A549 (cell line): Measurements from ENCODE around the gene ODAM. TPM values are rescaled to one million over a fixed set of nuclear protein-coding genes. Genes with fewer than 3 reads are reported as not detected.

Experiments
- ATAC-seq, 2 experiments: fragments of 200-7000 bp in 1 of 2; fragments of >200 bp in 1 of 2; cut with Nextera tagmentation in 1 of 2; cut with Tn5 transposase in 1 of 2; 3 replicates each; pipeline versions ENCODE4 v1.8.0 to v1.9.1; 2018 to 2020; ENCODE audit warnings: mild to moderate bottlenecking in 1 of 2, moderate library complexity in 1 of 2
- CTCF ChIA-PET: fragments of 300-600 bp; sonication (Branson Sonifier 250); formaldehyde crosslinking; extraction: SDS; loops from one replicate; lab custom pipeline; 2021; ENCODE audit warnings: antibody characterized with exemption, inconsistent platforms; lab: Yijun Ruan, JAX
- POLR2A ChIA-PET: fragments of 350-600 bp; formaldehyde crosslinking; extraction: SDS; loops from one replicate; lab custom pipeline; 2021; ENCODE audit warnings: antibody characterized with exemption, inconsistent platforms; lab: Yijun Ruan, JAX
- DNase-seq, 2 experiments: peaks; one replicate each; pipeline versions ENCODE4 v3.0.0 to v3.0.0-alpha.2; 2011 to 2016; ENCODE audit warnings: low read depth in 1 of 2, low spot score in 1 of 2
- FAIRE-seq: peaks from 2 replicates; lab custom pipeline; 2011; peaks lifted over from hg19 to GRCh38; lab: Jason Lieb, UNC
- H3K27ac ChIP-seq, 2 experiments: fragments of >200 bp; sonication (Bioruptor Twin); formaldehyde crosslinking; 3 replicates each; pipeline ENCODE4 v1.5.1; 2016 to 2017
- H3K4me1 ChIP-seq: fragments of >200 bp; sonication (Bioruptor Twin); formaldehyde crosslinking; 3 replicates; pipeline ENCODE4 v1.6.1; 2016
- H3K4me2 ChIP-seq: fragments of >200 bp; sonication (Bioruptor Twin); formaldehyde crosslinking; 3 replicates; pipeline ENCODE4 v1.6.1; 2016
- H3K4me3 ChIP-seq: fragments of >200 bp; sonication (Bioruptor Twin); formaldehyde crosslinking; 3 replicates; pipeline ENCODE4 v1.5.1; 2016
- H3K9me3 ChIP-seq: fragments of >200 bp; sonication (Bioruptor Twin); formaldehyde crosslinking; 3 replicates; pipeline ENCODE4 v1.6.1; 2016
- CEBPB ChIP-seq, 2 experiments: fragments of >200 bp in 1 of 2; sonication (Bioruptor Twin) in 1 of 2; formaldehyde crosslinking in 1 of 2; IDR thresholded peaks; 2 replicates each; pipeline ENCODE4 v1.6.1; 2012 to 2016
- CHD2 ChIP-seq: fragments of 150-350 bp; IDR thresholded peaks from 2 replicates; pipeline ENCODE4 v1.6.1; 2014; ENCODE audit warnings: low read length; ENCODE audit not compliant: partially characterized antibody
- CHD4 ChIP-seq: fragments of 200-600 bp; sonication (generic); IDR thresholded peaks from 2 replicates; pipeline ENCODE4 v1.6.1; 2016; ENCODE audit warnings: antibody characterized with exemption, mild to moderate bottlenecking, borderline replicate concordance
- EHMT2 ChIP-seq: fragments of 200-600 bp; sonication (generic); IDR thresholded peaks from 2 replicates; pipeline ENCODE4 v1.6.1; 2016; ENCODE audit warnings: antibody characterized with exemption, low read depth, mild to moderate bottlenecking, moderate library complexity
- FOSB ChIP-seq: fragments of 250-450 bp; sonication (Bioruptor Pico); IDR thresholded peaks from 2 replicates; pipeline ENCODE4 v1.5.0; 2020; ENCODE audit warnings: mild to moderate bottlenecking, moderate library complexity
- FOSL2 ChIP-seq, 2 experiments: fragments of 450-650 bp in 1 of 2; fragments of >200 bp in 1 of 2; sonication (Bioruptor Twin) in 1 of 2; formaldehyde crosslinking; IDR thresholded peaks; 2 replicates each; pipeline versions ENCODE4 v1.5.0 to v1.6.1; 2016 to 2020; ENCODE audit warnings: mild to moderate bottlenecking in 1 of 2, moderate library complexity in 1 of 2
- GATA3 ChIP-seq: IDR thresholded peaks from 2 replicates; pipeline ENCODE4 v1.6.1; 2012; ENCODE audit warnings: borderline replicate concordance
- HOXA7 ChIP-seq: fragments of 250-450 bp; sonication (Bioruptor Pico); IDR thresholded peaks from 2 replicates; pipeline ENCODE4 v1.5.0; 2020; ENCODE audit warnings: mild to moderate bottlenecking, moderate library complexity
- HOXB5 ChIP-seq: fragments of 250-450 bp; sonication (Bioruptor Pico); IDR thresholded peaks from 2 replicates; pipeline ENCODE4 v1.5.0; 2020; ENCODE audit warnings: mild to moderate bottlenecking, moderate library complexity
- KDM1A ChIP-seq: fragments of 200-600 bp; sonication (generic); IDR thresholded peaks from 2 replicates; pipeline ENCODE4 v1.6.1; 2016; ENCODE audit warnings: low read depth, mild to moderate bottlenecking
- KDM5A ChIP-seq: fragments of 200-600 bp; sonication (generic); IDR thresholded peaks from 2 replicates; pipeline ENCODE4 v1.6.1; 2016; ENCODE audit warnings: antibody characterized with exemption, mild to moderate bottlenecking
- MYC ChIP-seq: IDR thresholded peaks from 2 replicates; pipeline ENCODE4 v1.6.1; 2012; ENCODE audit warnings: mild to moderate bottlenecking, inconsistent platforms, low read length, improper control_type of control experiment, borderline replicate concordance
- NFE2L2 ChIP-seq: fragments of 150-350 bp; conservative IDR thresholded peaks from 2 replicates; pipeline ENCODE4 v1.6.1; 2014; ENCODE audit warnings: low read length
- PHF8 ChIP-seq: fragments of 200-600 bp; sonication (generic); IDR thresholded peaks from 2 replicates; pipeline ENCODE4 v1.6.1; 2016; ENCODE audit warnings: low read depth, mild to moderate bottlenecking, antibody characterized with exemption, moderate library complexity, borderline replicate concordance
- RFX5 ChIP-seq: fragments of 450-650 bp; IDR thresholded peaks from 2 replicates; pipeline ENCODE4 v1.7.1; 2014; ENCODE audit warnings: antibody characterized with exemption, mild to moderate bottlenecking, moderate library complexity
- ZFP36 ChIP-seq: fragments of 450-650 bp; IDR thresholded peaks from 2 replicates; pipeline ENCODE4 v1.6.1; 2014; ENCODE audit warnings: borderline replicate concordance; ENCODE audit not compliant: partially characterized antibody
- ZNF302 ChIP-seq: fragments of 250-450 bp; sonication (Bioruptor Pico); IDR thresholded peaks from 2 replicates; pipeline ENCODE4 v1.9.0; 2021; ENCODE audit warnings: inconsistent platforms, mild to moderate bottlenecking, moderate library complexity
- WGBS: methylation state at CpG from one replicate; pipeline ENCODE4 v1.1.6; 2017; ENCODE audit errors: missing lambda C conversion rate; 5-methylcytosine and 5-hydroxymethylcytosine counted together
- polyA plus RNA-seq, 4 experiments: library from polyadenylated mRNA; depleted of rRNA in 3 of 4; stranded (reverse); fragments of >200 nt; fragmentation: RNase III in 1 of 4; extraction: RNeasy Plus Mini Kit Qiagen cat#74134 plus additional on column Dnase treatment in 1 of 4; gene quantifications; 2 replicates in 3 of 4; 3 replicates in 1 of 4; pipeline ENCODE4 v1.2.3, GENCODE V29; 2011 to 2017
- TF ChIP-seq, protein P1 (sequence below): fragments of >200 bp; sonication (Bioruptor Twin); formaldehyde crosslinking; IDR thresholded peaks from 3 replicates; pipeline ENCODE4 v1.6.1; 2016
- TF ChIP-seq, protein P2 (sequence below): fragments of 450-650 bp; IDR thresholded peaks from 2 replicates; pipeline ENCODE4 v1.6.1; 2014; ENCODE audit warnings: antibody characterized with exemption
- TF ChIP-seq, protein P3 (sequence below): fragments of 250-450 bp; sonication (Bioruptor Pico); IDR thresholded peaks from 2 replicates; pipeline ENCODE4 v1.5.0; 2021; ENCODE audit warnings: mild to moderate bottlenecking, moderate library complexity, borderline replicate concordance
- TF ChIP-seq, protein P4 (sequence below): fragments of >200 bp; sonication (Bioruptor Twin); formaldehyde crosslinking; IDR thresholded peaks from 2 replicates; pipeline ENCODE4 v1.6.1; 2016

ODAM gene
- polyA plus RNA-seq, 2 of the 4 experiments (the other 2 are of a cell fraction), result not detected

DNA sequence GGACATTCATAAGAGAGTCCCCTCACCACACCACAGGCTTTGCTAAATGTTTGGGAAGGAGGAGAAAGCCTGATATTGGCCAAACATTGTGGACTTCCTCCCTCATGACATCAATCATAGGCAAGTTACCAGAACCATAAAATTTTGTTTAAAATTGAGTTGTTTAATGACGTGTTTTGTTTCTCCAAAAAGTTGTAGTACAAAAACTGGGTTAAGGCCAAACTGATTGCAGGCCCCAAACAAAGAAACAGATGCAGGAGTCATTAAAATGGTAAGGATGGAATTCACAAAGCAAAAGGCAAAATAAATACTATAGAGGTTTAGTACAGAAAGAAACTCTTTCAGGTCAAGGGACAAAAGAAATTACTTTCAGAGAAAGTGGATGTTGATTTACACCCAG lies 3.9 kb upstream of the ODAM start:
- Histone ChIP-seq H3K4me1 (no peaks in the 10 kb centered on the region), H3K4me2 (no peak overlapping the region), H3K9me3 (no peaks in the 10 kb centered on the region), H3K4me3 (no peak overlapping the region), H3K27ac (no peak overlapping the region)
- ChIA-PET CTCF (no interaction called here), POLR2A (no interaction called here)
- no peak for ATAC-seq
- FAIRE-seq, result no peak
- no peak for DNase-seq
- TF ChIP-seq, protein P1, sequence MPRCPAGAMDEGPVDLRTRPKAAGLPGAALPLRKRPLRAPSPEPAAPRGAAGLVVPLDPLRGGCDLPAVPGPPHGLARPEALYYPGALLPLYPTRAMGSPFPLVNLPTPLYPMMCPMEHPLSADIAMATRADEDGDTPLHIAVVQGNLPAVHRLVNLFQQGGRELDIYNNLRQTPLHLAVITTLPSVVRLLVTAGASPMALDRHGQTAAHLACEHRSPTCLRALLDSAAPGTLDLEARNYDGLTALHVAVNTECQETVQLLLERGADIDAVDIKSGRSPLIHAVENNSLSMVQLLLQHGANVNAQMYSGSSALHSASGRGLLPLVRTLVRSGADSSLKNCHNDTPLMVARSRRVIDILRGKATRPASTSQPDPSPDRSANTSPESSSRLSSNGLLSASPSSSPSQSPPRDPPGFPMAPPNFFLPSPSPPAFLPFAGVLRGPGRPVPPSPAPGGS, result no peak
- TF ChIP-seq ZFP36 (no peak), MYC (no peak), KDM5A (no peak), CHD2 (no peak), RFX5 (no peak), HOXB5 (CRISPR knock-in tag) (no peak), CEBPB (IDR thresholded peaks at IDR 0.05) (no peak), ZNF302 (no peak), FOSL2 (IDR thresholded peaks at IDR 0.05) (no peak), FOSL2 (CRISPR knock-in tag; IDR thresholded peaks at IDR 0.05) (no peak)
- TF ChIP-seq, protein P2, sequence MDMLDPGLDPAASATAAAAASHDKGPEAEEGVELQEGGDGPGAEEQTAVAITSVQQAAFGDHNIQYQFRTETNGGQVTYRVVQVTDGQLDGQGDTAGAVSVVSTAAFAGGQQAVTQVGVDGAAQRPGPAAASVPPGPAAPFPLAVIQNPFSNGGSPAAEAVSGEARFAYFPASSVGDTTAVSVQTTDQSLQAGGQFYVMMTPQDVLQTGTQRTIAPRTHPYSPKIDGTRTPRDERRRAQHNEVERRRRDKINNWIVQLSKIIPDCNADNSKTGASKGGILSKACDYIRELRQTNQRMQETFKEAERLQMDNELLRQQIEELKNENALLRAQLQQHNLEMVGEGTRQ, result no peak
- TF ChIP-seq, protein P3, sequence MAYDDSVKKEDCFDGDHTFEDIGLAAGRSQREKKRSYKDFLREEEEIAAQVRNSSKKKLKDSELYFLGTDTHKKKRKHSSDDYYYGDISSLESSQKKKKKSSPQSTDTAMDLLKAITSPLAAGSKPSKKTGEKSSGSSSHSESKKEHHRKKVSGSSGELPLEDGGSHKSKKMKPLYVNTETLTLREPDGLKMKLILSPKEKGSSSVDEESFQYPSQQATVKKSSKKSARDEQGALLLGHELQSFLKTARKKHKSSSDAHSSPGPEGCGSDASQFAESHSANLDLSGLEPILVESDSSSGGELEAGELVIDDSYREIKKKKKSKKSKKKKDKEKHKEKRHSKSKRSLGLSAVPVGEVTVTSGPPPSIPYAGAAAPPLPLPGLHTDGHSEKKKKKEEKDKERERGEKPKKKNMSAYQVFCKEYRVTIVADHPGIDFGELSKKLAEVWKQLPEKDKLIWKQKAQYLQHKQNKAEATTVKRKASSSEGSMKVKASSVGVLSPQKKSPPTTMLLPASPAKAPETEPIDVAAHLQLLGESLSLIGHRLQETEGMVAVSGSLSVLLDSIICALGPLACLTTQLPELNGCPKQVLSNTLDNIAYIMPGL (CRISPR knock-in tag), result no peak
- TF ChIP-seq, all 56 proteins: peak for 0
- 4% methylated on average over 1 of the region's 1 CpG for WGBS

DNA sequence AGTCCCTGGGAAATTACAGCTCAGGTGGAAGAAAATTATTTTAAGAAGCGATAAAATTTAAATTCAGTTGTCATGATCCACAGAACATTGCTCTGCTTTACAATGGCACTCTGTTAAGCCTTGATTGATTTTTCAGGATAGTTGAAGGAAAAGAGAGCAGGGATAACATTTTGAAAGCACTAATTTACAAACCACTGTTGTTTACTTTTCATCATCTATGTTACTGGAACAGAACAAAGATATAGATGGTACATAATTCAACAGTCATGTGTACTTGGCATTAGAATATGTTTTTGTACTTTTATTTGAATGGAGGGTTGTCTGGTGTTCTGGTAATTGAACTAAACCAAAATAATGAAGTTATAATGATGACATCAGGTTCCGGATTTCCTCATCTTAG lies 2.6 kb upstream of the ODAM start:
- Histone ChIP-seq H3K4me3 (no peak overlapping the region), H3K4me2 (no peak overlapping the region), H3K27ac (no peak overlapping the region), H3K4me1 (no peaks in the 10 kb centered on the region), H3K9me3 (no peaks in the 10 kb centered on the region)
- DNase-seq, result no peak
- CTCF ChIA-PET, result no interaction called here
- ATAC-seq, result no peak
- POLR2A ChIA-PET, result no interaction called here
- FAIRE-seq, result no peak
- 55% methylated on average over 2 of the region's 2 CpGs for WGBS
- TF ChIP-seq, protein P1, result no peak
- TF ChIP-seq PHF8 (no peak), ZNF302 (no peak), HOXA7 (no peak), GATA3 (no peak), EHMT2 (no peak), FOSL2 (IDR thresholded peaks at IDR 0.05) (no peak), FOSL2 (CRISPR knock-in tag; IDR thresholded peaks at IDR 0.05) (no peak), FOSB (CRISPR knock-in tag) (no peak), NFE2L2 (no peak), KDM1A (no peak), CHD4 (no peak)
- TF ChIP-seq, protein P2, result no peak
- TF ChIP-seq, protein P4, sequence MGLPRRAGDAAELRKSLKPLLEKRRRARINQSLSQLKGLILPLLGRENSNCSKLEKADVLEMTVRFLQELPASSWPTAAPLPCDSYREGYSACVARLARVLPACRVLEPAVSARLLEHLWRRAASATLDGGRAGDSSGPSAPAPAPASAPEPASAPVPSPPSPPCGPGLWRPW, result no peak
- TF ChIP-seq, all 56 proteins: peak for 0
